Left ventricle myocardium inferior (tissue), 1 donor: ENCODE results near the gene HNRNPA0. TPM values are rescaled to one million over a fixed set of nuclear protein-coding genes. Genes with fewer than 3 reads are reported as not detected.

Experiments
- DNase-seq: peaks from one replicate; pipeline ENCODE4 v3.0.0-alpha.2; 2020
- H3K27ac ChIP-seq: fragments of 200-600 bp; replicated peaks from 2 replicates; pipeline ENCODE4 v1.8.0; 2021
- H3K27me3 ChIP-seq: fragments of 200-600 bp; 2 replicates; pipeline ENCODE4 v1.8.0; 2021; ENCODE audit warnings: low read depth
- H3K36me3 ChIP-seq: fragments of 200-600 bp; 2 replicates; pipeline ENCODE4 v1.8.0; 2021
- H3K4me1 ChIP-seq: fragments of 200-600 bp; 2 replicates; pipeline ENCODE4 v1.8.0; 2021
- H3K4me3 ChIP-seq: fragments of 200-600 bp; 2 replicates; pipeline ENCODE4 v1.8.0; 2021; ENCODE audit warnings: mild to moderate bottlenecking, moderate library complexity
- H3K9me3 ChIP-seq: fragments of 200-600 bp; replicated peaks from 2 replicates; pipeline ENCODE4 v1.8.0; 2021
- CTCF ChIP-seq: fragments of 200-600 bp; IDR thresholded peaks from 2 replicates; pipeline ENCODE4 v1.8.0; 2021; ENCODE audit warnings: antibody characterized with exemption, mild to moderate bottlenecking, borderline replicate concordance
- intact Hi-C: fragments of 100-400 bp; cut with micrococcal nuclease; formaldehyde crosslinking; loops from one replicate; pipeline ENCODE4 v1.11.0; 2022
- total RNA-seq: library from RNA; stranded (reverse); fragmentation: NEBNext Ultra II Directional; extraction: Animal tissue kit (Norgen Biotek cat#: 25700); gene quantifications from one replicate; pipeline ENCODE4 v1.2.1, GENCODE V29; 2021
- donor health status: DM: no; HTN: yes; CAD: no; lungs with severe emphysema.

Gene HNRNPA0
- total RNA-seq, 1 donor from 2014 or later = 13.1 TPM

- peaks cover 33% of the 10 kb centered on the region for H3K4me1 ChIP-seq
- H3K36me3 ChIP-seq = peaks cover 20% of the 10 kb centered on the region
- no peak overlapping the region for H3K4me3 ChIP-seq
- H3K9me3 ChIP-seq = no peaks in the 10 kb centered on the region
- no peak for TF ChIP-seq CTCF
- DNase-seq = no peak
- H3K27ac ChIP-seq = peak overlapping the region; percentile 62
- intact Hi-C loops = no loop called here
- H3K27me3 ChIP-seq = no peaks in the 10 kb centered on the region
These were observed 53.9 kb downstream of the HNRNPA0 start for GRCh38 chr5:137700282-137700680.

- Histone ChIP-seq H3K36me3 (peaks cover 20% of the 10 kb centered on the region), H3K4me1 (peaks cover 40% of the 10 kb centered on the region), H3K27ac (peak overlapping the region; percentile 62), H3K9me3 (no peaks in the 10 kb centered on the region), H3K27me3 (no peaks in the 10 kb centered on the region), H3K4me3 (no peak overlapping the region)
- intact Hi-C loops = no loop called here
- no peak for TF ChIP-seq CTCF
- DNase-seq = no peak
These were observed 54.6 kb downstream of the HNRNPA0 start for GRCh38 chr5:137699336-137700281.

- DNase-seq = no peak
- H3K36me3 ChIP-seq = peaks cover 24% of the 10 kb centered on the region
- no peaks in the 10 kb centered on the region for H3K27me3 ChIP-seq
- no peak for TF ChIP-seq CTCF
- H3K9me3 ChIP-seq = no peaks in the 10 kb centered on the region
- H3K4me3 ChIP-seq = no peak overlapping the region
- H3K27ac ChIP-seq = peak overlapping the region; percentile 76
- H3K4me1 ChIP-seq = peaks cover 55% of the 10 kb centered on the region
- intact Hi-C loops = no loop called here
These were observed 57.7 kb downstream of the HNRNPA0 start for GRCh38 chr5:137696481-137696880.

GRCh38 chr5:137695651-137696428, 58.3 kb downstream of the HNRNPA0 start:
- Histone ChIP-seq H3K4me3 (no peak overlapping the region), H3K4me1 (peaks cover 55% of the 10 kb centered on the region), H3K27ac (peak overlapping the region; percentile 76), H3K9me3 (no peaks in the 10 kb centered on the region), H3K36me3 (peaks cover 30% of the 10 kb centered on the region), H3K27me3 (no peaks in the 10 kb centered on the region)
- DNase-seq = no peak
- TF ChIP-seq CTCF = peak; percentile 56
- intact Hi-C loops = no loop called here

Other genes starting within 250 kb of the HNRNPA0 start
- 26.3 TPM for gene KLHL3, start 18.3 kb downstream of the HNRNPA0 start, total RNA-seq
- 29.6 TPM for gene MYOT, start 113.5 kb upstream of the HNRNPA0 start, total RNA-seq
- 0.16 TPM for gene PKD2L2, start 135.1 kb upstream of the HNRNPA0 start, total RNA-seq